ENCODE results near the gene TRIM8.

DNA sequence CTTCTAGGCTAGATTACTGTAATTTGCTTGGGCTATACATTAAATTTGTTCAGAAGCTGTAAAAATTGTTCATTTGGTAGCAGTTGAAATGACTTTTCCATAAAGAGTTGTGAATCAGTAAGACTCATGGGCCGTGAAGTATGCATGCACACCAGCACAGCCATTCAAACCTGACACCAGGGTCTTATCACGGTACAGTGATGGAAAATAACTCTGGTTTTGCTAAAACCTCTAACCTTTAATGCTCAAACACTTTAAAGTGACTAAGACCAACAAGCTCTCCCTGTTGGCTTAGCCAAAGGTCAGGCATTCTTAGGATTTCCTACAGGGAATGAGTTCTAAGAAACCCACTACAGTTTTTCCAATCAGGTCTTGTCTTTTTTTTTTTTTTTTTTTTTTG lies 58.5 kb downstream of the TRIM8 start:
- TF ChIP-seq, protein P1, sequence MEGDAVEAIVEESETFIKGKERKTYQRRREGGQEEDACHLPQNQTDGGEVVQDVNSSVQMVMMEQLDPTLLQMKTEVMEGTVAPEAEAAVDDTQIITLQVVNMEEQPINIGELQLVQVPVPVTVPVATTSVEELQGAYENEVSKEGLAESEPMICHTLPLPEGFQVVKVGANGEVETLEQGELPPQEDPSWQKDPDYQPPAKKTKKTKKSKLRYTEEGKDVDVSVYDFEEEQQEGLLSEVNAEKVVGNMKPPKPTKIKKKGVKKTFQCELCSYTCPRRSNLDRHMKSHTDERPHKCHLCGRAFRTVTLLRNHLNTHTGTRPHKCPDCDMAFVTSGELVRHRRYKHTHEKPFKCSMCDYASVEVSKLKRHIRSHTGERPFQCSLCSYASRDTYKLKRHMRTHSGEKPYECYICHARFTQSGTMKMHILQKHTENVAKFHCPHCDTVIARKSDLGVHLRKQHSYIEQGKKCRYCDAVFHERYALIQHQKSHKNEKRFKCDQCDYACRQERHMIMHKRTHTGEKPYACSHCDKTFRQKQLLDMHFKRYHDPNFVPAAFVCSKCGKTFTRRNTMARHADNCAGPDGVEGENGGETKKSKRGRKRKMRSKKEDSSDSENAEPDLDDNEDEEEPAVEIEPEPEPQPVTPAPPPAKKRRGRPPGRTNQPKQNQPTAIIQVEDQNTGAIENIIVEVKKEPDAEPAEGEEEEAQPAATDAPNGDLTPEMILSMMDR (IDR thresholded peaks at IDR 0.05; ENCODE audit: insufficient read depth, low read length), result no peak
- TF ChIP-seq, protein P2, sequence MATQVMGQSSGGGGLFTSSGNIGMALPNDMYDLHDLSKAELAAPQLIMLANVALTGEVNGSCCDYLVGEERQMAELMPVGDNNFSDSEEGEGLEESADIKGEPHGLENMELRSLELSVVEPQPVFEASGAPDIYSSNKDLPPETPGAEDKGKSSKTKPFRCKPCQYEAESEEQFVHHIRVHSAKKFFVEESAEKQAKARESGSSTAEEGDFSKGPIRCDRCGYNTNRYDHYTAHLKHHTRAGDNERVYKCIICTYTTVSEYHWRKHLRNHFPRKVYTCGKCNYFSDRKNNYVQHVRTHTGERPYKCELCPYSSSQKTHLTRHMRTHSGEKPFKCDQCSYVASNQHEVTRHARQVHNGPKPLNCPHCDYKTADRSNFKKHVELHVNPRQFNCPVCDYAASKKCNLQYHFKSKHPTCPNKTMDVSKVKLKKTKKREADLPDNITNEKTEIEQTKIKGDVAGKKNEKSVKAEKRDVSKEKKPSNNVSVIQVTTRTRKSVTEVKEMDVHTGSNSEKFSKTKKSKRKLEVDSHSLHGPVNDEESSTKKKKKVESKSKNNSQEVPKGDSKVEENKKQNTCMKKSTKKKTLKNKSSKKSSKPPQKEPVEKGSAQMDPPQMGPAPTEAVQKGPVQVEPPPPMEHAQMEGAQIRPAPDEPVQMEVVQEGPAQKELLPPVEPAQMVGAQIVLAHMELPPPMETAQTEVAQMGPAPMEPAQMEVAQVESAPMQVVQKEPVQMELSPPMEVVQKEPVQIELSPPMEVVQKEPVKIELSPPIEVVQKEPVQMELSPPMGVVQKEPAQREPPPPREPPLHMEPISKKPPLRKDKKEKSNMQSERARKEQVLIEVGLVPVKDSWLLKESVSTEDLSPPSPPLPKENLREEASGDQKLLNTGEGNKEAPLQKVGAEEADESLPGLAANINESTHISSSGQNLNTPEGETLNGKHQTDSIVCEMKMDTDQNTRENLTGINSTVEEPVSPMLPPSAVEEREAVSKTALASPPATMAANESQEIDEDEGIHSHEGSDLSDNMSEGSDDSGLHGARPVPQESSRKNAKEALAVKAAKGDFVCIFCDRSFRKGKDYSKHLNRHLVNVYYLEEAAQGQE (IDR thresholded peaks at IDR 0.05; ENCODE audit: insufficient replicate concordance, low read depth), result no peak

All from HL-60 (cell line).